BLaER1 (cell line): ENCODE measurements around the gene PCDHA7.
"Not testable (repeated sequence)": the region's sequence is repeated elsewhere in the genome, so short reads cannot be mapped to it uniquely, and the experiment has no call there.

ENCODE experiments used
- H3K27ac ChIP-seq: shearing (Covaris generic); formaldehyde crosslinking; 2 replicates; pipeline ENCODE4 v1.8.1; 2022
- H3K27me3 ChIP-seq: shearing (Covaris generic); formaldehyde crosslinking; 2 replicates; pipeline ENCODE4 v1.8.1; 2022
- H3K36me3 ChIP-seq: shearing (Covaris generic); formaldehyde crosslinking; 2 replicates; pipeline ENCODE4 v1.8.1; 2022
- H3K4me1 ChIP-seq: shearing (Covaris generic); formaldehyde crosslinking; 2 replicates; pipeline ENCODE4 v1.8.1; 2022
- H3K4me2 ChIP-seq: shearing (Covaris generic); formaldehyde crosslinking; 2 replicates; pipeline ENCODE4 v1.8.1; 2022
- H3K4me3 ChIP-seq: shearing (Covaris generic); formaldehyde crosslinking; 2 replicates; pipeline ENCODE4 v1.8.1; 2022
- H3K9ac ChIP-seq: shearing (Covaris generic); formaldehyde crosslinking; 2 replicates; pipeline ENCODE4 v1.8.1; 2022
- H3K9me3 ChIP-seq: shearing (Covaris generic); formaldehyde crosslinking; 2 replicates; pipeline ENCODE4 v1.8.1; 2022
- H4K20me1 ChIP-seq: shearing (Covaris generic); formaldehyde crosslinking; 2 replicates; pipeline ENCODE4 v1.8.1; 2022
- Cebpa-rat ChIP-seq: shearing (Covaris generic); IDR thresholded peaks from 2 replicates; pipeline ENCODE4 v1.8.1; 2022

The PCDHA7 gene

DNA sequence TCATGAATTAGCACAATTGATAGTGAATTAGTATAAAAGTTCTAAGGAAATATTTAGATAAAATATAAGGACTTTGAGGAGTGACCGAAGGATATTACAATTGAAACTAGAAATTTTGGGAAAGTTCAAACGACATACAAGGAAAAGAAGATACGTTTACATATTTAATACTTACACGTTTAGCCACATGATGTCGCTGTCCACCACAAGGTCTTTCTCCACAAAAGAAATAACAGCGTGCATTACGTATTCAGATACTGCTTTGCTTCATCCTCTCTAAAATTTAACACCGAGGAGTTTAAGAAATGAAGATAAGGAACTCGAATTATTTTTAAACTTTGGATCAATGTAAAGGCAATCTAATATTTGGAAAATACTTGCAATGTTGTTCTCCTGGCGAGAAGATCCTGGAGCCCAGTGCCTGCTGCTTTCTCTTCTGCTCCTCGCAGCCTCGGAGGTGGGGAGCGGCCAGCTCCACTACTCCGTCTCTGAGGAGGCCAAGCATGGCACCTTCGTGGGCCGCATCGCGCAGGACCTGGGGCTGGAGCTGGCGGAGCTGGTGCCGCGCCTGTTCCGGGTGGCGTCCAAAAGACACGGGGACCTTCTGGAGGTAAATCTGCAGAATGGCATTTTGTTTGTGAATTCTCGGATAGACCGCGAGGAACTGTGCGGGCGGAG is 33.1 kb upstream of the PCDHA7 start, which contains the start of gene PCDHA3:
PCDHA3 (plus strand) TSS at position 242 of the 678 bp plus-strand sequence.
- Histone ChIP-seq H3K36me3 (no peaks in the 10 kb centered on the region), H3K9ac (no peak within 1 kb of the TSS), H4K20me1 (no peaks in the 10 kb centered on the region), H3K27ac (no peak within 1 kb of the TSS), H3K4me3 (no peak within 1 kb of the TSS), H3K4me2 (no peak within 1 kb of the TSS), H3K27me3 (no peaks in the 10 kb centered on the region), H3K9me3 (peaks cover 50% of the 10 kb centered on the region), H3K4me1 (no peaks in the 10 kb centered on the region)
- no peak for TF ChIP-seq Cebpa-rat

DNA sequence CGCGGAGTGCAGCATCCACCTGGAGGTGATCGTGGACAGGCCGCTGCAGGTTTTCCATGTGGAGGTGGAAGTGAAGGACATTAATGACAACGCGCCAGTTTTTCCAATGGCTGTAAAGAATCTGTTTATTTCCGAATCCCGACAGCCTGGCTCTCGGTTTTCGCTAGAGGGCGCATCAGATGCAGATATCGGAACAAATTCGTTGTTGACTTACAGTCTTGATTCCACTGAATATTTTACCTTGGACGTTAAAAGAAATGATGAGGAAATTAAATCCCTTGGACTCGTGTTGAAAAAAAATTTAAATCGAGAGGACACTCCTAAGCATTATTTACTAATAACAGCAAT is 32.6 kb upstream of the PCDHA7 start:
- no peak for TF ChIP-seq Cebpa-rat
- peaks cover 47% of the 10 kb centered on the region for H3K9me3 ChIP-seq
- H3K4me2 ChIP-seq, result no peak overlapping the region

DNA sequence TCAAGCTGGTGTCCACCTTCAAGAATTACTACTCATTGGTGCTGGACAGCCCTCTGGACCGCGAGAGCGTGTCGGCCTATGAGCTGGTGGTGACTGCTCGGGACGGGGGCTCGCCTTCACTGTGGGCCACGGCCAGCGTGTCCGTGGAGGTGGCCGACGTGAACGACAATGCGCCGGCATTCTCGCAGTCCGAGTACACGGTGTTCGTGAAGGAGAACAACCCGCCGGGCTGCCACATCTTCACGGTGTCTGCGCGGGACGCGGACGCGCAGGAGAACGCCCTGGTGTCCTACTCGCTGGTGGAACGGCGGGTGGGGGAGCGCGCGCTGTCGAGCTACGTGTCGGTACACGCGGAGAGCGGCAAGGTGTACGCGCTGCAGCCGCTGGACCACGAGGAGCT is 31.7 kb upstream of the PCDHA7 start:
- peaks cover 47% of the 10 kb centered on the region for H3K9me3 ChIP-seq
- not testable (repeated sequence) for H3K36me3 ChIP-seq, H4K20me1 ChIP-seq

More for the DNA sequence above, 32.6 kb upstream of the PCDHA7 start:
- Histone ChIP-seq H3K27ac (no peak overlapping the region), H3K36me3 (no peaks in the 10 kb centered on the region), H4K20me1 (no peaks in the 10 kb centered on the region), H3K9ac (no peak overlapping the region), H3K4me3 (no peak overlapping the region), H3K4me1 (no peaks in the 10 kb centered on the region), H3K27me3 (no peaks in the 10 kb centered on the region)

DNA sequence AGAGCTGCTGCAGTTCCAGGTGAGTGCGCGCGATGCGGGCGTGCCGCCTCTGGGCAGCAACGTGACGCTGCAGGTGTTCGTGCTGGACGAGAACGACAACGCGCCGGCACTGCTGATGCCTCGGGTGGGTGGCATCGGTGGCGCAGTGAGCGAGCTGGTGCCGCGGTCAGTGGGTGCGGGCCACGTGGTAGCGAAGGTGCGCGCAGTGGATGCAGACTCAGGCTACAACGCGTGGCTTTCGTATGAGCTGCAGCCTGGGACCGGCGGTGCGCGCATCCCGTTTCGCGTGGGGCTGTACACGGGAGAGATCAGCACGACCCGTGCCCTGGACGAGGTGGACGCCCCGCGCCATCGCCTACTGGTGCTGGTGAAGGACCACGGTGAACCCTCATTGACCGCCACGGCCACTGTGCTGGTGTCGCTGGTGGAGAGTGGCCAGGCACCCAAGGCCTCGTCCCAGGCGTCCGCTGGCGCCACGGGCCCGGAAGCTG is 31.2 kb upstream of the PCDHA7 start:
- Histone ChIP-seq H3K27ac (no peak overlapping the region), H3K4me1 (no peaks in the 10 kb centered on the region), H3K9me3 (peaks cover 50% of the 10 kb centered on the region), H3K4me2 (no peak overlapping the region), H4K20me1 (no peaks in the 10 kb centered on the region), H3K9ac (no peak overlapping the region), H3K36me3 (no peaks in the 10 kb centered on the region), H3K4me3 (no peak overlapping the region), H3K27me3 (no peaks in the 10 kb centered on the region)
- TF ChIP-seq Cebpa-rat, result no peak

More for the DNA sequence above, 31.7 kb upstream of the PCDHA7 start:
- not testable (repeated sequence) for H3K27me3 ChIP-seq, H3K4me2 ChIP-seq, H3K4me1 ChIP-seq, H3K4me3 ChIP-seq, H3K27ac ChIP-seq, H3K9ac ChIP-seq

DNA sequence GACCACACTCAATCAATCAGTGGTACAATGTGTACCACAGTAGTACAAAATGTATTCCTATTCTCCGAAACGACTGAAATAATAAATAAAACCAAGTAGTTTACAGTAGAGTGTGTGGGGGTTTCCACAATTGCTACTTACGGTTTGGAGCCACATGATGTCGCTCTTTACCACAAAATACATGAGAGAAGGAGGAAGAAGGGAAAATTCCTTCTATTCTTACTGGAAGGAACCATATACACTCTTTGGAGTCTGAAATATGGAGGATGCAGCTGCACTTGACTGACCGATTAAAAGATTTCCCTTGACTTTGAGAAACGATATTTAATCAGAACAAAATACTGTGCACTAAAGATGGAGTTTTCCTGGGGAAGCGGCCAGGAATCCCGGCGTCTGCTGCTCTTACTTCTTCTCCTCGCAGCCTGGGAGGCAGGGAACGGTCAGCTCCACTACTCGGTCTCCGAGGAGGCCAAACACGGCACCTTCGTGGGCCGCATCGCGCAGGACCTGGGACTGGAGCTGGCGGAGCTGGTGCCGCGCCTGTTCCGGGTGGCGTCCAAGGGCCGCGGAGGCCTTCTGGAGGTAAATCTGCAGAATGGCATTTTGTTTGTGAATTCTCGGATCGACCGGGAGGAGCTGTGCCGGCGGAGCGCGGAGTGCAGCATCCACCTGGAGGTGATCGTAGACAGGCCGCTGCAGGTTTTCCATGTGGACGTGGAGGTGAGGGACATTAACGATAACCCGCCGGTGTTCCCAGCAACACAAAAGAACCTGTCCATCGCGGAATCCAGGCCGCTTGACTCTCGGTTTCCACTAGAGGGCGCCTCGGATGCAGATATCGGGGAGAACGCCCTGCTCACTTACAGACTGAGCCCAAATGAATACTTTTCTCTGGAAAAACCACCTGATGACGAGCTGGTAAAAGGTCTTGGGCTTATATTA is 27.0 kb upstream of the PCDHA7 start, which contains the start of gene PCDHA4:
PCDHA4 (plus strand) TSS at position 235 of the 942 bp plus-strand sequence.
- no peak within 1 kb of the TSS for H3K4me2 ChIP-seq
- H3K4me3 ChIP-seq, result no peak within 1 kb of the TSS

DNA sequence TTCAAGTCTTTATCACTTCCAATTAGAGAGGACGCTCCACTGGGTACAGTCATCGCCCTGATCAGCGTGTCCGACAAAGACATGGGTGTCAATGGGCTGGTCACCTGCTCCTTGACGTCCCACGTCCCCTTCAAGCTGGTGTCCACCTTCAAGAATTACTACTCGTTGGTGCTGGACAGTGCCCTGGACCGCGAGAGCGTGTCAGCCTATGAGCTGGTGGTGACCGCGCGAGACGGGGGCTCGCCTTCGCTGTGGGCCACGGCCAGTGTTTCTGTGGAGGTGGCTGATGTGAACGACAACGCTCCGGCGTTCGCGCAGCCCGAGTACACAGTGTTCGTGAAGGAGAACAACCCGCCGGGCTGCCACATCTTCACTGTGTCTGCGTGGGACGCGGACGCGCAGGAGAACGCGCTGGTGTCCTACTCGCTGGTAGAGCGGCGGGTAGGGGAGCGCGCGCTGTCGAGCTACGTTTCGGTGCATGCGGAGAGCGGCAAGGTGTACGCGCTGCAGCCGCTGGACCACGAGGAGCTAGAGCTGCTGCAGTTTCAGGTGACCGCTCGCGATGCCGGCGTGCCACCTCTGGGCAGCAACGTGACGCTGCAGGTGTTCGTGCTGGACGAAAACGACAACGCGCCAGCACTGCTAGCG is 25.7 kb upstream of the PCDHA7 start:
- not testable (repeated sequence) for H3K4me3 ChIP-seq, H3K27me3 ChIP-seq, H4K20me1 ChIP-seq, H3K4me2 ChIP-seq, H3K9ac ChIP-seq, H3K36me3 ChIP-seq, H3K4me1 ChIP-seq, H3K27ac ChIP-seq
- H3K9me3 ChIP-seq, result peaks cover 36% of the 10 kb centered on the region

More for the DNA sequence above, 27.0 kb upstream of the PCDHA7 start, which contains the start of gene PCDHA4:
- Histone ChIP-seq H3K9ac (no peak within 1 kb of the TSS), H3K27ac (no peak within 1 kb of the TSS), H3K4me1 (no peaks in the 10 kb centered on the region), H3K36me3 (no peaks in the 10 kb centered on the region), H3K9me3 (peaks cover 48% of the 10 kb centered on the region), H4K20me1 (no peaks in the 10 kb centered on the region), H3K27me3 (no peaks in the 10 kb centered on the region)
- no peak for TF ChIP-seq Cebpa-rat

DNA sequence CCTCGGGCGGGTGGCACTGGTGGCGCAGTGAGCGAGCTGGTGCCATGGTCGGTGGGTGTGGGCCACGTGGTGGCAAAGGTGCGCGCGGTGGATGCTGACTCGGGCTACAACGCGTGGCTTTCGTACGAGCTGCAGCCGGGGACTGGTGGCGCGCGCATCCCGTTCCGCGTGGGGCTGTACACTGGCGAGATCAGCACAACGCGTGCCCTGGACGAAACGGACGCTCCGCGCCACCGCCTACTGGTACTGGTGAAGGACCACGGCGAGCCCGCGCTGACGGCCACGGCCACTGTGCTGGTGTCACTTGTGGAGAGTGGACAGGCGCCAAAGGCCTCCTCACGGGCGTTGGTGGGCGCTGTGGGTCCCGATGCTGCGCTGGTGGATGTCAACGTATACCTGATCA is 25.2 kb upstream of the PCDHA7 start:
- no peak overlapping the region for H3K9ac ChIP-seq
- no peak overlapping the region for H3K4me2 ChIP-seq
- H4K20me1 ChIP-seq, result no peaks in the 10 kb centered on the region
- H3K4me1 ChIP-seq, result no peaks in the 10 kb centered on the region
- H3K4me3 ChIP-seq, result no peak overlapping the region
- no peaks in the 10 kb centered on the region for H3K36me3 ChIP-seq
- TF ChIP-seq Cebpa-rat, result no peak
- H3K27me3 ChIP-seq, result no peaks in the 10 kb centered on the region
- peaks cover 31% of the 10 kb centered on the region for H3K9me3 ChIP-seq
- H3K27ac ChIP-seq, result no peak overlapping the region

DNA sequence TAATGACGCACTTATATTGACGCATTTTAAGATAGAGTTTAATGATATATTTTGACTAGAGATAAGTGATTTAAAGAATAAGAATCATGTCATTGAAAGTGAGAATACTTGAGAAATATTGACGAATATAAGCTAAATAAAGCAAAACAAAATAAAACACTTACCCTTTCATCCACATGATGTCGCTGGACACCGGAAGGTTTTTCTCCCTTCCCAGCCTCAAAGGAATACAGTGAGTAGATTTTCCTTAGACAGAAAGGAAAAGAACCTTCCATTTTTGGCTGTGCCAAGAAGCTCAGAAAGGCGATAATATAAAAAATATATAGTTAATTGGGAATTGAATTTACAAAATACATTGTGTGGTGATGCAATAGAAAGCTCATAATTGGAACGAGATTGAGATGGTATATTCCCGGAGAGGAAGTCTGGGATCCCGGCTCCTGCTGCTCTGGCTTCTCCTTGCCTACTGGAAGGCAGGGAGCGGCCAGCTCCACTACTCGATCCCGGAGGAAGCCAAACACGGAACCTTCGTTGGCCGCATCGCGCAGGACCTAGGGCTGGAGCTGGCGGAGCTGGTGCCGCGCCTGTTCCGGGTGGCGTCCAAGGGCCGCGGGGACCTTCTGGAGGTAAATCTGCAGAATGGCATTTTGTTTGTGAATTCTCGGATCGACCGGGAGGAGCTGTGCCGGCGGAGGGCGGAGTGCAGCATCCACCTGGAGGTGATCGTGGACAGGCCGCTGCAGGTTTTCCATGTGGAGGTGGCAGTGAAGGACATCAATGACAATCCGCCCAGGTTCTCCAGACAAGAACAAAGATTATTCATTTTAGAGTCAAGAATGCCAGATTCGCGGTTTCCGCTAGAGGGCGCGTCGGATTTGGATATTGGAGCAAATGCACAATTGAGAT is 12.4 kb upstream of the PCDHA7 start, which contains the start of gene PCDHA5:
PCDHA5 (plus strand) TSS at position 239 of the 906 bp plus-strand sequence.
- no peak for TF ChIP-seq Cebpa-rat
- H3K4me3 ChIP-seq, result no peak within 1 kb of the TSS
- H3K4me1 ChIP-seq, result no peaks in the 10 kb centered on the region
- H3K27me3 ChIP-seq, result no peaks in the 10 kb centered on the region
- H4K20me1 ChIP-seq, result no peaks in the 10 kb centered on the region
- H3K27ac ChIP-seq, result no peak within 1 kb of the TSS
- peaks cover 34% of the 10 kb centered on the region for H3K9me3 ChIP-seq
- H3K36me3 ChIP-seq, result no peaks in the 10 kb centered on the region
- no peak within 1 kb of the TSS for H3K4me2 ChIP-seq
- no peak within 1 kb of the TSS for H3K9ac ChIP-seq

DNA sequence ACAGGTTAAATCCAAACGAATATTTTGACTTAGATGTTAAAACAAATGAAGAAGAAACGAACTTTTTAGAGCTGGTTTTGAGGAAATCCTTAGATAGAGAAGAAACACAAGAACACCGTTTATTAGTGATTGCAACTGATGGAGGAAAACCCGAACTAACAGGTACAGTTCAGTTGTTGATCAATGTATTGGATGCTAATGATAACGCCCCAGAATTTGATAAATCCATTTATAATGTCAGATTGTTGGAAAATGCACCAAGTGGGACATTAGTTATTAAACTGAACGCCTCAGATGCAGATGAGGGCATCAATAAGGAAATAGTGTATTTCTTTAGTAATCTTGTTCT is 11.8 kb upstream of the PCDHA7 start:
- no peak overlapping the region for H3K4me2 ChIP-seq
- H3K9ac ChIP-seq, result no peak overlapping the region

DNA sequence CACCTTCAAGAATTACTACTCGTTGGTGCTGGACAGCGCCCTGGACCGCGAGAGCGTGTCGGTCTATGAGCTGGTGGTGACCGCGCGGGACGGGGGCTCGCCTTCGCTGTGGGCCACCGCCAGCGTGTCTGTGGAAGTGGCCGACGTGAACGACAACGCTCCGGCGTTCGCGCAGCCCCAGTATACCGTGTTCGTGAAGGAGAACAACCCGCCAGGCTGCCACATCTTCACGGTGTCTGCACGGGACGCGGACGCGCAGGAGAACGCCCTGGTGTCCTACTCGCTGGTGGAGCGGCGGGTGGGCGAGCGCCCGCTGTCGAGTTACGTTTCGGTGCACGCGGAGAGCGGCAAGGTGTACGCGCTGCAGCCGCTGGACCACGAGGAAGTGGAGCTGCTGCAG is 11.1 kb upstream of the PCDHA7 start:
- not testable (repeated sequence) for H3K4me1 ChIP-seq, H3K27ac ChIP-seq, H3K9ac ChIP-seq, H4K20me1 ChIP-seq, H3K27me3 ChIP-seq, H3K4me3 ChIP-seq, H3K4me2 ChIP-seq, H3K36me3 ChIP-seq
- H3K9me3 ChIP-seq, result peaks cover 37% of the 10 kb centered on the region

More for the DNA sequence above, 11.8 kb upstream of the PCDHA7 start:
- H4K20me1 ChIP-seq, result no peaks in the 10 kb centered on the region
- H3K4me1 ChIP-seq, result no peaks in the 10 kb centered on the region
- H3K9me3 ChIP-seq, result peaks cover 34% of the 10 kb centered on the region
- TF ChIP-seq Cebpa-rat, result no peak
- no peak overlapping the region for H3K4me3 ChIP-seq
- no peaks in the 10 kb centered on the region for H3K27me3 ChIP-seq
- H3K36me3 ChIP-seq, result no peaks in the 10 kb centered on the region
- H3K27ac ChIP-seq, result no peak overlapping the region
